GM12878 (cell line): ENCODE results near the gene ROR2. TPM values are rescaled to one million over a fixed set of nuclear protein-coding genes. Genes with fewer than 3 reads are reported as not detected.

Source experiments
- ATAC-seq: fragments of 200-7000 bp; cut with Tn5 transposase; 3 replicates; pipeline ENCODE4 v1.9.1; 2020; ENCODE audit warnings: mild to moderate bottlenecking, moderate library complexity
- BruUV-seq: library from RNA; stranded (reverse); fragments of 400-500 nt; replicated peaks from 2 replicates; lab custom pipeline; 2021; lab: Mats Ljungman, UMichigan
- CTCF ChIA-PET: fragments of 300-600 bp; sonication (Branson Sonifier 250); formaldehyde crosslinking; extraction: SDS; loops from one replicate; lab custom pipeline; 2021; ENCODE audit warnings: inconsistent platforms; lab: Yijun Ruan, JAX
- POLR2A ChIA-PET: fragments of 350-600 bp; formaldehyde crosslinking; extraction: SDS; loops from one replicate; lab custom pipeline; 2021; ENCODE audit warnings: inconsistent platforms; lab: Charles Lee
- RAD21 ChIA-PET: fragments of 300-600 bp; sonication (Branson Sonifier 250); formaldehyde crosslinking; loops from one replicate; lab custom pipeline; 2023; ENCODE audit warnings: antibody characterized with exemption; ENCODE audit not compliant: unreplicated experiment; lab: Charles Lee
- SMC1A ChIA-PET: fragments of 300-600 bp; sonication (Branson Sonifier 250); formaldehyde crosslinking; loops from one replicate; lab custom pipeline; 2023; ENCODE audit not compliant: unreplicated experiment, uncharacterized antibody; lab: Charles Lee
- DNase-seq: peaks from one replicate; pipeline ENCODE4 v3.0.0-alpha.2; 2011; ENCODE audit warnings: low read depth, low spot score
- FAIRE-seq: peaks from 3 replicates; lab custom pipeline; 2011; peaks lifted over from hg19 to GRCh38; lab: Jason Lieb, UNC
- H2AFZ ChIP-seq: 2 replicates; pipeline ENCODE4 v1.6.0; 2011; ENCODE audit warnings: low read depth, low read length, control low read depth; ENCODE audit not compliant: control insufficient read depth
- H3K27ac ChIP-seq: 2 replicates; pipeline ENCODE4 v1.5.1; 2011; ENCODE audit warnings: control low read depth; ENCODE audit not compliant: control insufficient read depth, insufficient read depth
- H3K27me3 ChIP-seq, 2 experiments: replicated peaks in 1 of 2; 2 replicates each; pipeline versions ENCODE4 v1.6.0 to v1.6.1; 2011; ENCODE audit warnings: low read length in 1 of 2; ENCODE audit not compliant: control insufficient read depth in 2 of 2, insufficient read depth in 2 of 2
- H3K36me3 ChIP-seq, 2 experiments: 2 replicates each; pipeline ENCODE4 v1.5.1; 2011; ENCODE audit warnings: low read length in 1 of 2; ENCODE audit not compliant: control insufficient read depth in 2 of 2, insufficient read depth in 2 of 2
- H3K4me1 ChIP-seq: 2 replicates; pipeline ENCODE4 v1.6.1; 2011; ENCODE audit warnings: mild to moderate bottlenecking, low read length, moderate library complexity, mixed read lengths; ENCODE audit not compliant: control insufficient read depth, insufficient read depth
- H3K4me2 ChIP-seq: 2 replicates; pipeline ENCODE4 v1.6.0; 2011; ENCODE audit warnings: control low read depth; ENCODE audit not compliant: control insufficient read depth, insufficient read depth
- H3K4me3 ChIP-seq: fragments of 200-600 bp; sonication (generic); 2 replicates; pipeline ENCODE4 v1.5.1; 2016
- H3K79me2 ChIP-seq: 2 replicates; pipeline ENCODE4 v1.6.0; 2011; ENCODE audit warnings: low read length; ENCODE audit not compliant: control insufficient read depth, insufficient read depth
- H3K9ac ChIP-seq: 2 replicates; pipeline ENCODE4 v1.8.0; 2011; ENCODE audit warnings: low read length, control low read depth, mixed read lengths; ENCODE audit not compliant: control insufficient read depth, insufficient read depth
- H3K9me3 ChIP-seq: replicated peaks from 3 replicates; pipeline ENCODE4 v1.5.1; 2011; ENCODE audit warnings: mild to moderate bottlenecking, low read length; ENCODE audit not compliant: control insufficient read depth, insufficient read depth
- H4K20me1 ChIP-seq: 2 replicates; pipeline ENCODE4 v1.6.0; 2011; ENCODE audit not compliant: control insufficient read depth, insufficient read depth
- EGR1 ChIP-seq, 2 experiments: IDR thresholded peaks; 1 replicate in 1 of 2; 2 replicates in 1 of 2; pipeline ENCODE4 v1.6.1; 2011 to 2012; ENCODE audit warnings: low read depth in 2 of 2, low read length in 2 of 2, borderline replicate concordance in 1 of 2, mild to moderate bottlenecking in 1 of 2, moderate library complexity in 1 of 2
- ESRRA ChIP-seq: IDR thresholded peaks from 2 replicates; pipeline ENCODE4 v1.6.1; 2012; ENCODE audit warnings: mild to moderate bottlenecking, low read length, improper control_type of control experiment
- FOXM1 ChIP-seq: IDR thresholded peaks from 2 replicates; pipeline ENCODE4 v1.6.1; 2012; ENCODE audit warnings: low read depth, mild to moderate bottlenecking, inconsistent platforms, low read length, moderate library complexity
- ZSCAN29 ChIP-seq: fragments of 450-650 bp; IDR thresholded peaks from 2 replicates; pipeline ENCODE4 v1.6.1; 2017; ENCODE audit warnings: mild to moderate bottlenecking, moderate library complexity
- WGBS: methylation state at CpG from one replicate; pipeline ENCODE4 v1.1.6; 2016; ENCODE audit warnings: low lambda C conversion rate; ENCODE audit not compliant: insufficient replicate concordance, insufficient coverage; ENCODE audit errors: missing lambda C conversion rate; 5-methylcytosine and 5-hydroxymethylcytosine counted together
- in situ Hi-C: fragments of 300-500 bp; cut with MboI; formaldehyde crosslinking; loops from 9 replicates; pipeline ENCODE4 v1.14.3; 2018; ENCODE audit warnings: mixed read lengths
- intact Hi-C: fragments of 100-400 bp; cut with micrococcal nuclease; formaldehyde crosslinking; loops from one replicate; pipeline ENCODE4 v1.14.2; 2022; ENCODE audit not compliant: unreplicated experiment
- polyA plus RNA-seq, 11 experiments: library from polyadenylated mRNA; depleted of rRNA in 4 of 11; unstranded in 6 of 11; stranded (reverse) in 5 of 11; fragments of >200 nt; fragmentation: Nextera tagmentation in 4 of 11; fragmentation: Illumina TruSeq in 1 of 11; extraction: Ambion mirVana in 4 of 11; extraction: Trizol in 1 of 11; gene quantifications; 1 replicate in 1 of 11; 2 replicates in 10 of 11; pipeline versions ENCODE4 v1.2.1 to v1.2.3, GENCODE V29; 2011 to 2016; ENCODE audit warnings: inconsistent platforms in 2 of 11, missing spikeins in 2 of 11, low read depth in 1 of 11
- total RNA-seq, 4 experiments: library from RNA; depleted of rRNA in 3 of 4; stranded (reverse); fragments of >200 nt in 3 of 4; fragmentation: Illumina TruSeq in 1 of 4; extraction: Trizol in 1 of 4; gene quantifications; 2 replicates each; pipeline versions ENCODE4 v1.2.1 to v1.2.3, GENCODE V29; 2013 to 2021
- TF ChIP-seq, protein P1 (sequence below): fragments of 450-650 bp; IDR thresholded peaks from 2 replicates; pipeline ENCODE4 v1.6.1; 2016; ENCODE audit warnings: mild to moderate bottlenecking

ROR2 gene
- total and polyA plus RNA-seq, 10 of the 15 experiments (the other 5 are each of a cell fraction or from before 2014, with no cell fraction given), result 0.03 to 0.05 TPM; not detected in 8

DNA sequence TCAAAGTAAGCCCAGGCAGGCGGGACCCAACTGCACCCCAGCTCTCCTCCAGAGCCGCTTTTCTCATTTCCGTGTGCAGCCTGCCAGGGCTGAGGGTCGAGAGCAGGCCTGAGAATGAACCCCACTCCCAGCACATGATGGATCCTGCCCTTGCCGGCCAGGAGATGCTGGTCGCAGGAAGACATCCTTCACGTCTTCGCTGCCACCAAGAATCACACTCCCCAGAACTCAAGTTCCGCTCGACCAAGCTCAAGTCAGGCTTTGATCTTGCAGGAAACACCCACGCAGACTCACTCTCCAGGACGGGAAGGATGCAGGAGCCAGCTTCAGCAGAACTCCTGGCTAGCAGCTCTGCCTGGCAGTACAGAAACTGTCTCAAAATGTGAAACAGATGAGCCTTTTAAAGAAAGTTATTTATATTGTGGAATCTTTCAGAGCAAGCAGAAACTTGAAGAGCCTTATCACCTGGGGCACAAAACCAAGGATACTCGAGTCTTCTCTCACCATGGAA lies 102.4 kb downstream of the ROR2 start:
- H3K36me3 ChIP-seq, result no peaks in the 10 kb centered on the region
- POLR2A ChIA-PET, result no interaction called here
- no peaks in the 10 kb centered on the region for H3K79me2 ChIP-seq
- no peaks in the 10 kb centered on the region for H3K4me1 ChIP-seq
- FAIRE-seq, result no peak
- H2AFZ ChIP-seq, result no peak overlapping the region
- no peaks in the 10 kb centered on the region for H3K9me3 ChIP-seq
- BruUV-seq, result no TSS peak
- SMC1A ChIA-PET, result no interaction called here
- no peaks in the 10 kb centered on the region for H4K20me1 ChIP-seq
- 0 out of 3 replicates have a peak, but pooled peaks of 1 of the 2 experiments have one; percentile 16 for TF ChIP-seq EGR1 (IDR thresholded peaks at IDR 0.05; ENCODE audit: borderline replicate concordance in 1 of 2, low read depth in 2 of 2, low read length in 2 of 2)
- no peak for TF ChIP-seq FOXM1
- TF ChIP-seq, all 136 proteins: peak for 1
- RAD21 ChIA-PET, result no interaction called here
- WGBS, result 32% methylated on average over 13 of the region's 13 CpGs
- Histone ChIP-seq H3K4me2 (no peak overlapping the region), H3K27ac (no peak overlapping the region), H3K4me3 (no peak overlapping the region), H3K27me3 (peaks cover 0 to 1% of the 10 kb centered on the region in 2 experiments; a peak in 3 of 4 replicates), H3K9ac (no peak overlapping the region)
- ATAC-seq (no peak), DNase-seq (no peak)
- in situ Hi-C loops (no loop called here), intact Hi-C loops (no loop called here)
- CTCF ChIA-PET, result no interaction called here

DNA sequence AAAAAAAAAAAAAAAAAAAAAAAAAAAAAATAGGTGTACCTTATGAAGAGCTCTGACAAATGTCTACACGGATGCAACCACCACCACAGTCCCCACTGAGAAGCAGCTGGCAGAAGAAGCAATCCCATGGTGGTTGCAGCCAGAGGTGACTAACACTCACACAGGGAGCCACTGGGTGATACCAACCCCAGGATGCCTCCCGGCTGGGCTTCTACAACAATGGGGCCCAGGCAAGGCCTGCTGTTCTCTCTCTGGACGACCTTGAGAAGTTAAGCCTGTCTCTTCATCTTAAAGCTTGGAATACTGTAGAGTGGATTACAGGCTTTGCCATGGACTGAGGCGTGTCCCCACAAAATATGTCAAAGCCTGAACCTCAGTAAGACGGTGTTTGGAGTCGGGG lies 104.1 kb downstream of the ROR2 start:
- Histone ChIP-seq H2AFZ (no peak overlapping the region), H3K27me3 (peaks cover 0 to 4% of the 10 kb centered on the region in 2 experiments; a peak in 3 of 4 replicates), H3K27ac (no peak overlapping the region), H3K36me3 (no peaks in the 10 kb centered on the region), H3K9me3 (no peaks in the 10 kb centered on the region), H3K9ac (no peak overlapping the region), H3K4me2 (no peak overlapping the region), H3K4me1 (no peaks in the 10 kb centered on the region), H3K4me3 (no peak overlapping the region), H3K79me2 (no peaks in the 10 kb centered on the region), H4K20me1 (no peaks in the 10 kb centered on the region)
- no peak for FAIRE-seq
- in situ Hi-C loops, result no loop called here
- CTCF ChIA-PET, result interaction anchor here (1.2 kb wide), 1 partner anchor 59 kb away, joined by 3 read pairs; no protein-coding TSS in a partner anchor
- RAD21 ChIA-PET, result no interaction called here
- BruUV-seq, result no TSS peak
- TF ChIP-seq ZSCAN29 (no peak), ESRRA (no peak)
- TF ChIP-seq, protein P1, sequence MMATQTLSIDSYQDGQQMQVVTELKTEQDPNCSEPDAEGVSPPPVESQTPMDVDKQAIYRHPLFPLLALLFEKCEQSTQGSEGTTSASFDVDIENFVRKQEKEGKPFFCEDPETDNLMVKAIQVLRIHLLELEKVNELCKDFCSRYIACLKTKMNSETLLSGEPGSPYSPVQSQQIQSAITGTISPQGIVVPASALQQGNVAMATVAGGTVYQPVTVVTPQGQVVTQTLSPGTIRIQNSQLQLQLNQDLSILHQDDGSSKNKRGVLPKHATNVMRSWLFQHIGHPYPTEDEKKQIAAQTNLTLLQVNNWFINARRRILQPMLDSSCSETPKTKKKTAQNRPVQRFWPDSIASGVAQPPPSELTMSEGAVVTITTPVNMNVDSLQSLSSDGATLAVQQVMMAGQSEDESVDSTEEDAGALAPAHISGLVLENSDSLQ, result no peak
- POLR2A ChIA-PET, result no interaction called here
- SMC1A ChIA-PET, result no interaction called here
- WGBS, result 73% methylated on average over 6 of the region's 6 CpGs
- intact Hi-C loops, result no loop called here
- no peak for DNase-seq
- no peak for ATAC-seq
